ENCODE results near the gene EIF2S3. TPM values are rescaled to one million over a fixed set of nuclear protein-coding genes. Genes with fewer than 3 reads are reported as not detected.

EIF2S3 gene
- total and polyA plus RNA-seq, 2 of the 13 experiments (the other 11 are each of a cell fraction or from before 2014, with no cell fraction given): 61.0 to 183 TPM

- TF ChIP-seq ASH2L (IDR thresholded peaks at IDR 0.05; ENCODE audit: insufficient read length, low read depth, low read length) (peak; percentile 25), MIER2 (CRISPR knock-in tag; IDR thresholded peaks at IDR 0.05) (no peak)
Measured at GRCh38 chrX:24023972-24024669, 30.6 kb upstream of the EIF2S3 start (continued).

- no peaks in the 10 kb centered on the region for H4K20me1 ChIP-seq (ENCODE audit: insufficient read depth, low read length)
- peak overlapping the region; percentile 90 for H3K27ac ChIP-seq (ENCODE audit: extremely low read length, insufficient read depth, low read length)
- in situ Hi-C loops (cut with HindIII; ENCODE audit: extremely low pct_ligation_motif_present, low pct_unique_long_range_greater_than_20kb): no loop called here
- H3K79me2 ChIP-seq (ENCODE audit: insufficient read depth, low read length): peaks cover 35% of the 10 kb centered on the region
- POLR2A ChIA-PET: interaction anchor here (0.5 to 4.1 kb wide), 10 partner anchors 9 to 165 kb away, joined by 3 to 35 read pairs (median 4); partner anchors contain the start of genes APOO, CXorf58, EIF2S3 and ZFX
- WGBS (ENCODE audit: low lambda C conversion rate): no CpG with 5 or more reads among the region's 111 CpGs
- H3K9me3 ChIP-seq (ENCODE audit: low read length): no peaks in the 10 kb centered on the region
- peak; percentile 85 for ATAC-seq
- peak overlapping the region; percentile 92 for H3K9ac ChIP-seq (ENCODE audit: insufficient read depth, low read depth, low read length)
- H3K27me3 ChIP-seq (ENCODE audit: control insufficient read depth in 1 of 2, insufficient read depth in 2 of 2, low read length in 2 of 2): no peaks in the 10 kb centered on the region; a peak in 1 of 5 replicates
- H2AFZ ChIP-seq (ENCODE audit: low read length): no peak overlapping the region
- no peak for FAIRE-seq
- intact Hi-C loops (cut with micrococcal nuclease; ENCODE audit: unreplicated experiment): loop anchor here (2.0 kb wide), 2 partner anchors 30 to 116 kb away; partner anchors contain the start of genes CXorf58 and EIF2S3
- 0 out of 5 replicates have a peak, but pooled peaks cover 0 to 3% of the 10 kb centered on the region in 2 experiments for H3K36me3 ChIP-seq (replicated peaks in 1 of 2; ENCODE audit: control insufficient read depth in 1 of 2, insufficient read depth in 2 of 2, low read length in 2 of 2)
- CTCF ChIA-PET (ENCODE audit: low intra/inter-chr PET ratio, low total read pairs): interaction anchor here (1.4 kb wide), 1 partner anchor 29 kb away, joined by 6 read pairs; the partner anchor contains the start of gene EIF2S3
- peak overlapping the region; percentile 77 to 83 (median 80) for H3K4me3 ChIP-seq (replicated peaks in 1 of 3; ENCODE audit: insufficient read depth in 1 of 3, low read depth in 2 of 3, low read length in 3 of 3)
- no TSS peak for BruUV-seq (replicated peaks)
- H3K4me1 ChIP-seq (ENCODE audit: insufficient read depth, low read length): peaks cover 9% of the 10 kb centered on the region; the same call in 1 of the 2 replicates
- H3K4me2 ChIP-seq (ENCODE audit: low read depth, low read length): peak overlapping the region; percentile 81; the same call in 1 of the 2 replicates
- DNase-seq (ENCODE audit: low spot score): peak; percentile 73
- TF ChIP-seq ARNT2 (CRISPR knock-in tag; IDR thresholded peaks at IDR 0.05; ENCODE audit: low read depth) (0 out of 2 replicates have a peak, but pooled peaks have one; percentile 46), ZNF766 (CRISPR knock-in tag; IDR thresholded peaks at IDR 0.05; ENCODE audit: borderline replicate concordance) (no peak), TRAFD1 (CRISPR knock-in tag; IDR thresholded peaks at IDR 0.05; ENCODE audit: borderline replicate concordance) (no peak), ZNF614 (CRISPR knock-in tag; IDR thresholded peaks at IDR 0.05; ENCODE audit: borderline replicate concordance) (no peak), HOXD1 (CRISPR knock-in tag; IDR thresholded peaks at IDR 0.05) (no peak), ZFX (CRISPR knock-in tag; IDR thresholded peaks at IDR 0.05; ENCODE audit: low read depth) (peak; percentile 55; the same call in 1 of the 2 replicates), ZNF790 (CRISPR knock-in tag; IDR thresholded peaks at IDR 0.05; ENCODE audit: borderline replicate concordance) (0 out of 2 replicates have a peak, but pooled peaks have one; percentile 27)
- TF ChIP-seq, protein P1, sequence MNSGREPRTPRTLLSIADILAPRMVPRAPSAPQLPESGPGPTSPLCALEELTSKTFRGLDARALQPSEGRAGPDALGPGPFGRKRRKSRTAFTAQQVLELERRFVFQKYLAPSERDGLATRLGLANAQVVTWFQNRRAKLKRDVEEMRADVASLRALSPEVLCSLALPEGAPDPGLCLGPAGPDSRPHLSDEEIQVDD (CRISPR knock-in tag; IDR thresholded peaks at IDR 0.05; ENCODE audit: borderline replicate concordance): no peak
- TF ChIP-seq, protein P2, sequence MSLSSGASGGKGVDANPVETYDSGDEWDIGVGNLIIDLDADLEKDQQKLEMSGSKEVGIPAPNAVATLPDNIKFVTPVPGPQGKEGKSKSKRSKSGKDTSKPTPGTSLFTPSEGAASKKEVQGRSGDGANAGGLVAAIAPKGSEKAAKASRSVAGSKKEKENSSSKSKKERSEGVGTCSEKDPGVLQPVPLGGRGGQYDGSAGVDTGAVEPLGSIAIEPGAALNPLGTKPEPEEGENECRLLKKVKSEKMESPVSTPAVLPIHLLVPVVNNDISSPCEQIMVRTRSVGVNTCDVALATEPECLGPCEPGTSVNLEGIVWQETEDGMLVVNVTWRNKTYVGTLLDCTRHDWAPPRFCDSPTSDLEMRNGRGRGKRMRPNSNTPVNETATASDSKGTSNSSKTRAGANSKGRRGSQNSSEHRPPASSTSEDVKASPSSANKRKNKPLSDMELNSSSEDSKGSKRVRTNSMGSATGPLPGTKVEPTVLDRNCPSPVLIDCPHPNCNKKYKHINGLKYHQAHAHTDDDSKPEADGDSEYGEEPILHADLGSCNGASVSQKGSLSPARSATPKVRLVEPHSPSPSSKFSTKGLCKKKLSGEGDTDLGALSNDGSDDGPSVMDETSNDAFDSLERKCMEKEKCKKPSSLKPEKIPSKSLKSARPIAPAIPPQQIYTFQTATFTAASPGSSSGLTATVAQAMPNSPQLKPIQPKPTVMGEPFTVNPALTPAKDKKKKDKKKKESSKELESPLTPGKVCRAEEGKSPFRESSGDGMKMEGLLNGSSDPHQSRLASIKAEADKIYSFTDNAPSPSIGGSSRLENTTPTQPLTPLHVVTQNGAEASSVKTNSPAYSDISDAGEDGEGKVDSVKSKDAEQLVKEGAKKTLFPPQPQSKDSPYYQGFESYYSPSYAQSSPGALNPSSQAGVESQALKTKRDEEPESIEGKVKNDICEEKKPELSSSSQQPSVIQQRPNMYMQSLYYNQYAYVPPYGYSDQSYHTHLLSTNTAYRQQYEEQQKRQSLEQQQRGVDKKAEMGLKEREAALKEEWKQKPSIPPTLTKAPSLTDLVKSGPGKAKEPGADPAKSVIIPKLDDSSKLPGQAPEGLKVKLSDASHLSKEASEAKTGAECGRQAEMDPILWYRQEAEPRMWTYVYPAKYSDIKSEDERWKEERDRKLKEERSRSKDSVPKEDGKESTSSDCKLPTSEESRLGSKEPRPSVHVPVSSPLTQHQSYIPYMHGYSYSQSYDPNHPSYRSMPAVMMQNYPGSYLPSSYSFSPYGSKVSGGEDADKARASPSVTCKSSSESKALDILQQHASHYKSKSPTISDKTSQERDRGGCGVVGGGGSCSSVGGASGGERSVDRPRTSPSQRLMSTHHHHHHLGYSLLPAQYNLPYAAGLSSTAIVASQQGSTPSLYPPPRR (CRISPR knock-in tag; IDR thresholded peaks at IDR 0.05; ENCODE audit: borderline replicate concordance): no peak
Measured at GRCh38 chrX:24024819-24025740, 29.7 kb upstream of the EIF2S3 start.
